Eye (tissue), 1 donor: Measurements from ENCODE around the gene METAP2.

Source experiments
- DNase-seq: peaks from one replicate; pipeline ENCODE4 v3.0.0-alpha.2; 2015

METAP2 gene

GRCh38 chr12:95551913-95552516, 78.1 kb downstream of the METAP2 start:
- no peak for DNase-seq

GRCh38 chr12:95553197-95553943, 79.4 kb downstream of the METAP2 start:
- no peak for DNase-seq

GRCh38 chr12:95554532-95555071, 80.7 kb downstream of the METAP2 start:
- no peak for DNase-seq

- DNase-seq = no peak
Observed at GRCh38 chr12:95557625-95558024, 83.7 kb downstream of the METAP2 start.
